GM23338 (cell line): ENCODE data around the gene TCHH.

ENCODE experiments used
- CTCF ChIP-seq, 2 experiments: fragments of 200-600 bp in 1 of 2; sonication (generic) in 1 of 2; conservative IDR thresholded peaks; 2 replicates each; pipeline versions ENCODE4 v1.5.1 to v1.6.1; 2016 to 2017; ENCODE audit warnings: antibody characterized with exemption in 2 of 2, low read depth in 2 of 2, mild to moderate bottlenecking in 2 of 2, moderate library complexity in 1 of 2
- ETS1 ChIP-seq: IDR thresholded peaks from 2 replicates; pipeline ENCODE4 v1.6.1; 2016; ENCODE audit warnings: antibody characterized with exemption
- EZH2 ChIP-seq: fragments of 200-600 bp; sonication (generic); IDR thresholded peaks from one replicate; pipeline ENCODE4 v1.8.0; 2017; ENCODE audit warnings: antibody characterized with exemption, mild to moderate bottlenecking, low read depth; ENCODE audit not compliant: unreplicated experiment
- EZH2phosphoT487 ChIP-seq: fragments of 200-600 bp; sonication (generic); IDR thresholded peaks from one replicate; pipeline ENCODE4 v1.8.1; 2018; ENCODE audit warnings: antibody characterized with exemption; ENCODE audit not compliant: unreplicated experiment
- POLR2AphosphoS5 ChIP-seq: IDR thresholded peaks from 2 replicates; pipeline ENCODE4 v1.6.1; 2016; ENCODE audit warnings: antibody characterized with exemption, low read depth
- ZNF114 ChIP-seq: fragments of 250-450 bp; sonication (Bioruptor Pico); IDR thresholded peaks from 2 replicates; pipeline ENCODE4 v1.5.0; 2020; ENCODE audit warnings: mild to moderate bottlenecking, moderate library complexity

- TF ChIP-seq EZH2phosphoT487, result no peak
- no peak for TF ChIP-seq CTCF (conservative IDR thresholded peaks at IDR 0.05; ENCODE audit: low read depth in 2 of 2)
- no peak for TF ChIP-seq EZH2
- no peak for TF ChIP-seq ETS1
- no peak for TF ChIP-seq POLR2AphosphoS5
- TF ChIP-seq ZNF114, result no peak
Observed at GRCh38 chr1:152148981-152149380, 33.7 kb upstream of the TCHH start.
